Ovary (tissue), 3 donors: ENCODE measurements around the gene DHX57.

Experiments used
- POLR2A ChIP-seq: fragments of 450-650 bp; IDR thresholded peaks from one replicate; pipeline ENCODE4 v1.6.1; 2017; ENCODE audit warnings: antibody characterized with exemption, mild to moderate bottlenecking, moderate library complexity
- TF ChIP-seq, protein P1 (sequence below), 3 donors: fragments of 450-650 bp in 2 of 3; fragments of 200-600 bp in 1 of 3; IDR thresholded peaks; one replicate each; pipeline versions ENCODE4 v1.5.1 to v1.8.0; 2016 to 2022; ENCODE audit warnings: antibody characterized with exemption in 3 of 3, mild to moderate bottlenecking in 1 of 3
- donor health status: DM: no; HTN: no; CAD: no.

DNA sequence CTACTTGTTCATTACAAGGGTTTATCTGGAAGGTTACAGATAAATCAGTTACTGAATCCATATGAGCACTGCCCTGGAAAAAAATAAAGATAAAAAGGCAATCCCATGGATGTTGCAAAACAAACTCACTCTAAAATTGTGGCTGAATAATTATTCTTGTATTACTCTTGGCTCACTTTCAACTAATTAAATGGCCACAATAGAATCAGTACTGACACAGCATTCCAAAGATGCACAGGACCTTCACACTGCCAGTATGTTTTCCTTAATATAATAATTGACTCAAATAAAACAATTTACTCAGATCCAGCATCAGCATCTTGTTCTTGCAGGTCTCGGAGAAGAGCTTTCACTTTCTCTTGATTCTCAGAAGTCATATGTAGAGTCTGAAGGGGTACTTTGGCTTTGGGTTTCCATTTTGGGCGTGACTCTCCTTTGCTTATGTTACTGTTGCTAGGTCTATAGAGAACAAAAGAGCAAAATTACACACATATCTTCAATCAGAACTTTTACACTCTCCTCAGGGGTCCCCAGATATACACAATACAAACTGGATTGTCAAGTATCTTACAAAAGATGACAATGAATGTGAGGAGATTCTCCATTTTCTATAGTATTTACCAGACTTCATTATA is 12.6 kb downstream of the DHX57 start:
- no peak for TF ChIP-seq POLR2A
- TF ChIP-seq, protein P1, sequence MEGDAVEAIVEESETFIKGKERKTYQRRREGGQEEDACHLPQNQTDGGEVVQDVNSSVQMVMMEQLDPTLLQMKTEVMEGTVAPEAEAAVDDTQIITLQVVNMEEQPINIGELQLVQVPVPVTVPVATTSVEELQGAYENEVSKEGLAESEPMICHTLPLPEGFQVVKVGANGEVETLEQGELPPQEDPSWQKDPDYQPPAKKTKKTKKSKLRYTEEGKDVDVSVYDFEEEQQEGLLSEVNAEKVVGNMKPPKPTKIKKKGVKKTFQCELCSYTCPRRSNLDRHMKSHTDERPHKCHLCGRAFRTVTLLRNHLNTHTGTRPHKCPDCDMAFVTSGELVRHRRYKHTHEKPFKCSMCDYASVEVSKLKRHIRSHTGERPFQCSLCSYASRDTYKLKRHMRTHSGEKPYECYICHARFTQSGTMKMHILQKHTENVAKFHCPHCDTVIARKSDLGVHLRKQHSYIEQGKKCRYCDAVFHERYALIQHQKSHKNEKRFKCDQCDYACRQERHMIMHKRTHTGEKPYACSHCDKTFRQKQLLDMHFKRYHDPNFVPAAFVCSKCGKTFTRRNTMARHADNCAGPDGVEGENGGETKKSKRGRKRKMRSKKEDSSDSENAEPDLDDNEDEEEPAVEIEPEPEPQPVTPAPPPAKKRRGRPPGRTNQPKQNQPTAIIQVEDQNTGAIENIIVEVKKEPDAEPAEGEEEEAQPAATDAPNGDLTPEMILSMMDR (IDR thresholded peaks at IDR 0.05), result no peak
